ENCODE data around the gene SCN5A.

Gene SCN5A

DNA sequence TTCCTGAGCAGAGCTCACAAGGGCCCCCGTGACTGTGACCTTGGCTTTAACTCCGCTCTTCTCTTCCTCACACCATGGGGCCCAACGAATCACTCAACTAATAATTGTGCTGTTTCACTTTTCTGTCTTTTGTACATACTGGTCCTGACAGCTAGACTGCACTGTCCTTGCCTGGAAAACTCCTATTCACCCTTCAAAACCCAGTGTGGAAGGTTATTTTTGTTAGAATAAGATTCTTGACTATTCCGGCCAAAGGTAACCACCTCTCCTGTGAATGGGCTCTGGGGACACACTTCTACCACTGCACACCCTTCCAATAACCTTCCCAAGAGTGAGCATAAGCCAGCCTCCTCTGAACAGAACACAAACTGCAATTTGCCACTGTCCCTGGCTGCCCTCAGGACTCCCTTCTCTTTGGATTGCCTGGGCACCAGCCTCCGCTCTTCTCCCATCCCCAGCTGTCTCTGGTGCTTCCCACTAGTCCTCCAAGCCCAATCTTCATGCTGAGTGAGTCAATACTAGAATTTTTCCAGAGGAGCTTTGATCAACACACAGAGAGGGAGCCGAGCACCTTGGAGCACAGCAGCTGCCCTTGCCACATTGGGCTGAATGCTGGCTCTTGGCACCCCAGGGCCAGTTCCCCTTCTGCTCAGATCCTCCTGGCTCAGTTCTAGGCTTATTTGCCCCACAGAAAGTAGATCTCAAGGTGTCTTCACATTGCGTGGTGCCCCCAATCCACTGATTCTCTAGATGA lies 2.1 kb downstream of the SCN5A start:
- DNase-seq: no peak

DNA sequence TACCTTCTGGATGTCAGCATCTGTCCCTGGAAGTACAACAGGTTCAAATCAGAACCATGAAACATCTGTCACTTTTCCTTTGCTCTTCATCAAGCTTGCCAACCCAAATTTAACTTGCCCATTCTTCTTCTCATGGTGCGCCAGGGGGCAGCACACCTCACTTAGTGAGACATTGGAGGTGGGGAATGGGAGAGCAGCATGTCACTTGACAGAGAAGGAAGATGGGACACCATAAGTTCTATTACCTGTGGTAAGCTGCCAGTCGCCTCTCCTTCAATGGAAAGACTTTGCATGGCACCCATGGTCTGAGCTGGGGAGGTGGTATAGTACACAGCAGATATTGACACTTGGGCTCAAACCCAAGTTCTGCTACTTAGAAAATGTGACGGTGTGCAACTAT lies 2.9 kb downstream of the SCN5A start:
- DNase-seq: no peak

DNA sequence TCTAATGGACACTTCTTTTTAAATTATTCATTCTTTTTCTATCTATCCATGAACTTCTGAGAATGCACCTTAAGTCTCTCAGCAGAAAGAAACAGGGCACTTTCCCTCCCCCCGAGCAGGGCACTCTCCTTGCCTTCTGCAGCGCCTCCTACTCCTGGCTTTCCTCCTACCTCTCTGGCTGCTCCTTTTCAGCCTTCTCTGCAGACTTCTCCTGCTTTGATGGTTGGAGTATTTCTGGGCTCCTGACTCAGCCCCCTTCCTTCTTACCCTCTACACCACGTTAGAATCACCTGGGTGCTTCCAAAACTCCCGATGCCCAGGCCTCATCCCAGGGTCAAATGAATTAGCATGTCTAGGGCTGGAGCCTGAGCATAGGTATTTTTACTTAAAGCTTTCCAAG lies 3.4 kb downstream of the SCN5A start:
- DNase-seq: no peak

DNA sequence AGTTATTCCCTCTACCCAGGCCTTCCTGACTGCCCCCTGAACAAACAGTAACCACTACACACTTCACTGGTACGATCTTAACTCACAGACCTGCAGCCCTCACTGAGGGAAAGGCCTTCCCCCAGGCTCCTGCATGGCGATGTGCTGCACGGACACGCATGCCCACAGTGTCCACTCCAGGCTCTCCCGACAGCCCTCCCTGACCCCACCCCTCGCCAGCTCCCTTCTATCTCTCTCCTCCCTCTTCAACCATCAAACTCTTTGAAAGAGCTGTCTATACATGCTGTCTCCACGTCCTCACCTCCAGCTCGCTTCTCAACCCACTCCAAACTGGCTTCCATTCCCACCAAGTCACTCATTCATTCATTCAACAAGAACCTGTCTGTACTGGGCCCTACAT lies 3.9 kb downstream of the SCN5A start:
- no peak for DNase-seq

DNA sequence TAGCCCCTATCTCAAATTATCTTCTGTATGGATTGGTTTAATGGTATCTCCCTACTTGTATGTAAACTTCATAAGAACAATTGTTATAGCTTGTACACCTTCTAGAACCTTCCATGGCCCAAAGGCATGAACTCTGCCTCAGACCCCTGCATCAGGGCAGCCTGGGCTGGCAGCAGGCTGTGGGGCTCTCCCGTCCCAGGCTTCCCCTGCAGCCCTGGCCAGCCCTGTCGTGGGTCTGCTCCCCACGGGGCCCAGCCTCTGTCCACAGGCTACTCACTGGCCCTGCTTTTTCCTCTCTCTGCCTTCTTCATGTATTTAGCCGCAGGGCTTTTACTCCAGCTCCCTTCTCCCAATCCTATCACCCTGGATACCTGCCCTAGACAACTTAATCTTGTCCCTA lies 4.4 kb downstream of the SCN5A start:
- peak; percentile 3 for DNase-seq

DNA sequence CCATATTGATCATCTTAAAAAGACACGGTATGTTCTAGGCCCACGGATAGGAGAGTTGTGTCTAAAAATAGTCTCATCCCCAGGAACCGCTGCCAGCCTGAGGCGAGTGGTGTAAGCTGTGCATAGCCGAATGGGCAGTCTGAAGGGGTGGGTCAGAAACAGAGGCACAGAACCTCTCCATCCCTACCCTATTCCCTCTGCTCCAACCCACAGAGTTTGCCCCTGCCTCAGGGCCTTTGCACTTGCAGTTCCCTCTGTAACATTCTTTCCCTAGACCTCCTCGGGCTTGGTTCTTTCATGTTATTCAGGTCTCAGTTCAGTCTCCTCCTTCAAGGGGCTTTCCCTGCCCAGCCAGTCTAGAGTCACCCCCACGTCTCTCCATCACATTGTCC lies 4.8 kb downstream of the SCN5A start:
- no peak for DNase-seq

DNA sequence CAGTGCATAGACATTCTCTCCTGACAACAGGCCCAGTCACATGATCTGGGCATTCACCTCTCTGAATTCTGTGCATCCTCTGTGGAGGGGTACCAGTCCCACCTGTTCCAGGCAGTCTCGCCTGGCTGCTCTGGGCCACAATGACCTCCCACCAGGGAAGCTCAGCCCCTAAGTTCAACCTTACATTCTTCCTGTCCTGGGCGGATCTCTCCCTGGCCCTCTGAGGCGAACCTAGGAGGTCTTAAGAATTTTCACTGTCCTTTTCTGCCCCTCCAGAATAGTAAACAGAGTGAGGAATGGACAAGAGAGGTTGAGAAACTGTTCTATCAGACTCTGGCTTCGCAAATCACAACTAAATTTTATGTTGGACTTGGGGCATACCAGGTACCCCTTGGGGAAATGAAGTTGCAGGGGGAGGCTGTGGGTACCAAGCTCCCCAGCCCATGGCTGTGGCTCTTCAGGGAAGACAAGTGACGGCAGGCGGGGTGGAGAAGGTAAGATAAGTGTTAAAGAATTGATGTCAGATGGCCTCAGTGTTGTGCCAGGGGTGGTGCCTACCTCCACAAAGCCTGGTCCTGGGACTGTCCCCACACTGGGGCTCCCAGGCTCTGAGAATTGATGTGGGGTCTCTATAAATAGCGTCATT lies 5.3 kb downstream of the SCN5A start:
- no peak for DNase-seq

DNA sequence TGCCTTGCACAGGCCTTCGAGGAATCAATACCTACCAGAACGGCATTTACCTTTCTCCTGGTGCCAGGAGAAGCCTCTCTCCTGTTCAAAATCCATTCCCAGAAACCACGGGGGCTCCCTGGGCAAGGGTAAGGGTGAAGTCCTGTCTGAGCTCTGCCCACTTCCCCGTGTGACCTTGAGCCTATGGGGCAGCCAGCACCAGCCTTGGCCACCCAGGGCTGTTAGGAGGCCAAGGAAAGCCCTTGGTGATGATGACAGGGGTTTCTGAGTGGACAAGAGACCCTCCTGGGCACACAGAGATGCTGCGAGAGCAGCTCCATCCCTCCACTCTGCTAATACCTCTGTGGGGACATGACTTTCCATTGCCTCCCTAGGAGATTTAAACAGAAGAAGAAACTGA lies 5.9 kb downstream of the SCN5A start:
- no peak for DNase-seq

DNA sequence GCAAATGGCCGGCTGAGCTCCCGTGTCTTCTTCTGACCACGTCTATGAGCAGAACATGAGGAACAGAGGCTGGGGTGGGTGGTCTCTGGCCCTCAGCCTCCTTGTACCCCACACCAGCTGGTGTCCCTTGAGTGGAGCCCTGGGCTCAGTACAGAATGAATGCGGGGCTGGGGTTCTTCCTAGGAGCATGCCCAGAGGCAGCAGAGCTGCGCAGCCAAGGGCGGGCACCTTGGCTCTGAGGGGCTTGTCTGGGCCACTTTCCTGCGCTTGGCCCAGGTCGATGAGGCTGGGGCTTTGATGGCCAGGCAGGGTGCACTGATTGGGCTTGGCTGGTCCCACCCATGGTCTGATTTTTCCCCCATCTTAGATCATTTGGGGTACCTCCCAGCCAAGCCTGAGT lies 6.4 kb downstream of the SCN5A start:
- no peak for DNase-seq

DNA sequence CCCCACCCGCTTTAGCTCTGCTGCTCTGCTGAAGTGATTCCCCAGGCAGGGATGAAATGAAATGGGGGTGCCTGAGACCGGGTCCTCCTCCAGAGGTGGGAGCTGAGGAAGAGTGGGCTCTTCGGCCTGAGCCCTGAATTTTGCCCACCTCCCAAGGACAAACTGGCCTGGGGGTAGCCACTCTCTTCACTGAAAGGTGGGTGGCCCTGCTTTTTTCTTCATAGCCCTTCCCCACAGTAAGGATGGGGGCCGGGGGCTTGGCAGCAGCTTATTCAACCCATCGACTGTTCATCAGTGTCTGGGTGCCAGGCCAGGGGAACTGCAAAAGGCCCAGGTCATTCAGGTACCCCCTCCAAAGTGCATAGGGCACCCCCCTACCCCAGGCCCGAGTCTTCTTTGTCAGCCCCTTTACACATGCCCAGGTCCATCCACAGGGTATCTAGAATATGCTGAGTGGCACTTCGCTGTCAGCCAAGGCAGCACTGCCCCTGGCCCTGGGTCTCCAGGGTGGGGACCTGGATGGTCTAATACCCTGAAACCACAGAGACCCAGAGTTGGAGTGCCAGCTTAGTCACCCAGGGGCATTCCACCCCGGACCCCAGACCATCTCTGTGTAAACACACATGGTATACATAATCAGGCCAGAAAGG lies 7.9 kb downstream of the SCN5A start:
- DNase-seq: no peak

DNA sequence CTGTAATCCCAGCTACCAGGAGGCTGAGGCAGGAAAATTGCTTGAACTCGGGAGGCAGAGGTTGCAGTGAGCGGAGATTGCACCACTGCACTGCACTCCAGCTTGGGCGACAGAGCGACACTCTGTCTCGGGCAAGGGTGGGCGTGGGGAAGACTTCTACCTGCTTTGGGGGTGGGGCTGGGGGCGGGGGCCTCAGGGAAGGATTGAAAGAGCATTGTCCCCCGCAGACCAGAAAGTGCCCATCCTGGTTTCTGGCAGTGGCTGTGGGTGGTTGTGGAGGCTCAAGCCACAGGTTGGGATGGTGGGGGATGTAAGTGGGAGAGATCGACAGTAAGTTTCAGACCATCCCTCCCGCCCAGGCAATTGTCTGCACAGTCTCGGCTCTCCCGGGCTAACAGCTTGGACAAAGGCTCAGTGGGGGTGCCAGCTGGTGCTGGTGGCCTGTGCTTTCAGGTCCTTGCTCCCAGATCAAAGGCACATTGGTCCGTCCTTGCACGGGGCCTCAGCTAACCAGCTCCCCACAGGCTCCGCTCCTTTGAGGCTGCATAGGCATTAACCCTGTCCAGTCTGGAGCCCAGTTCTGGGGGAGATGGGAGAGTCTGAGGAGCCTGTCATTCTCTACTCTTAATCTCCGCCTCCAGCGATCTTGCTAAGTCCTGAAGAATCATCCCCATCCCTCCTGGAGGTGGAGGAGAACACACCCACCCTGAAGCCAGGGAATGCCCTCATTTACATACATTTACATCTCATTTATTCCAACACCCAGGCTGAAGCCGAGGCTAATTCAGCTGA lies 8.6 kb downstream of the SCN5A start:
- DNase-seq: no peak

DNA sequence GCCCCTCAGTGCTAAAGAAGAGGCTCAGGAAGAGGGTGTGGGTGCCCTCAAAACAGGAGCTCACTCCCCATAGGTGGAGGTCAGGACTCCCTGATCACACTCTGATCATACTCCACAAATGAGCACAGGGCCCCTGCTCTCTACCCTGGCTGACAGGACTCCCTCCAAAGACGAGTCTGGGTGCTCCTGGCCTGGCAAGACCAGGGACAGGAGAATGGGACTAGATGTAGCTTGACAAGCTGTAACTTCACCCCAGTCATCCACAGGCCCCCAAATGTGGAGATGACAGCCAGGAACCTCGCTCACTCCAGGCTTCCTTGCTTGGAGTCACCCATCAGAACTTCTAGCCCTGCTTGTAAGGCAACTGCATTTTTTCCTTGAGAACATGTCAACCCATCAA lies 11.1 kb downstream of the SCN5A start:
- DNase-seq: no peak

DNA sequence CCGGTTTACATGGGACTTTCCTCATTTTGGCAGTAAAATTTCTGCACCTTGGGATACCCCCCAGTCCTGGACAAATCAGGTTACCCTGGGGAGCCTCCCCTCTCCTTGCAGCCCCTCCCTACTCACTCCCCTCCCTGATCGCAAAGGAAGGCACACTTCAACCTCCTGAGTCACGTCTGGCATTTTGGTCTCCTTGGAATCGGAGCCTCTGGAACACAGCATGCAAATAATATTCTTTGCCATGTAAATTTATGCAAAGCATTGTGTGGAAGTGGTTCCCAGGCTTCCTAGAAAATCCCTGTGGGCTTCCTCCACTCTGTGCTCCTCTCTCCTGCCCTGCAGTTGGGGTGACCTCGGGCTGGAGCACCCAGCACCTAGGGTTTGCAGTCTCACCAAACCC lies 11.6 kb downstream of the SCN5A start:
- DNase-seq: no peak

DNA sequence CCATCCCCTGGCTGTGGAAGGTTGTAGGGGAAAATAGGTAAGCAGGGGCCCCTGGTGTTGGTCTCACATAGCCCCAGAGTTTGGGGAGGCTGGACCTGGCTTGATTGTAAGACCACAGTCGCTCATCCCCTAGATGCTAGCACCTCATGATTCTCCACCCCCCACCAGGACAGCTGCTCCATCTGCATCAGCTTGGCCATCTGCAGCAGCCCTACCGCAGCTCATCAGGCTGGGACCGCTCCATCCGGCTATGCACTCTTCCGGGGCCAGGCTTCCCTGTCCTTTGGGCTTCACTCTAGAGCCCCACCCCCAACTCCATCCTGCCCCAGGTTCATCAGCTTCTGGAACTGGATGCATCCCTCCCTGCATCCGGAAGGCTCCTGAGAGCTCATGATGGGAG lies 12.6 kb downstream of the SCN5A start:
- DNase-seq: no peak

DNA sequence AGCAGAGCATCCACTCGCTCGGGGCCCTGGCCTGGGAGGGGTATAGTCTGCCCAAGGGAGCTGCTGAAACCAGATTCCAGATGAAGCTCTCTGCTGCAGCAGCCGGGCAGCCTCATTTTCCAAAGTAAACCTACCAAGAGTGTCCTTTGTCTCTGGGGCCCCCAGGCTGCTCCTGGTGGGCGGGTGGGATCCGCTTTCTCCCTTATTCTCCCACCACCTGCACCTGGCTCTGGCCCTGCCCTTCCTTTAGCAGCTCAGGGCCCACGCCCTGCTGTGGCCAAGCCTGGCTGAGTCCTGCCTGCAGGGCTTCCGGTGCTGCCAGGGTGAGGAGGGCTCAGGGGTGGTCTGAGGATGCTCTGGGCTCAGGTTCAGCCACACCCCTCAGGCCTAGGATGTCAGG lies 13.0 kb downstream of the SCN5A start:
- no peak for DNase-seq

DNA sequence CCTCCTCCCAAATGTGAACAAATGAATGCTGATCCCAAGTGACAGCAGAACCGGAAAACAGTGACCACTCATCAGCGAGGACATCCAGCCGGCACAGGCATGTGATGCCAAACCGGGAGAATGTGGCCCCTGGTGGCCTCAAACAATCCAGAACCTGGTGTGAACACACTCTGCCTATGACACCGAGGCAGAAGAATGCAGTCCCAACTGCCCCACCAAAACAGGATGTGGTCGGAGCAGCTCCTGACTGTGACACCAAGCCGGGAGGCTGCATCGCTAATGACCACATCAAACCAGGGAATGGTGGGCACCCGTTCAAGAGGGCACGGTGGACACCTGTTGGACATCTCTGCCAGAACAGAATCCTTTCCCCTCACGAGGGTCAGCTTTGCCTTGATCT lies 15.4 kb downstream of the SCN5A start:
- no peak for DNase-seq

DNA sequence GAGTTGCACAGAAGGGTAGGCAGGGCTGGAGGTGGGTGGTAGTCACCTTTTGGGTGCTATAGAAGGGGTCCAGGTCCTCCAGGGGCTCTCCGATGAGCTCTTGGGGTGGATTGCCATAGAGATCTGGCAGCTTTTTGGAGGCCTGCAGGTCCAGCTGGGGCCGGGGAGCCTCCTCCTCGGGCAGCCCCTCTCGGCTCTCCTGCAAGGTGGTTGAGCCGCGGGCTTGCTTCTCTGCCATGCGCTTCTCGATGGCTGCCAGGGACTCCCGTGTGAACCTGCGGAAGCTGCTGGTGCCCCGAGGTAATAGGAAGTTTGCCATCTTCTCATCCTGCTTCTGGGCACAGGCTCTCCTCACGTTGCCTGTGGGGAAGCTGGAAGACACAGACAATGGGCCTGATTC lies 16.5 kb downstream of the SCN5A start:
- DNase-seq: no peak

DNA sequence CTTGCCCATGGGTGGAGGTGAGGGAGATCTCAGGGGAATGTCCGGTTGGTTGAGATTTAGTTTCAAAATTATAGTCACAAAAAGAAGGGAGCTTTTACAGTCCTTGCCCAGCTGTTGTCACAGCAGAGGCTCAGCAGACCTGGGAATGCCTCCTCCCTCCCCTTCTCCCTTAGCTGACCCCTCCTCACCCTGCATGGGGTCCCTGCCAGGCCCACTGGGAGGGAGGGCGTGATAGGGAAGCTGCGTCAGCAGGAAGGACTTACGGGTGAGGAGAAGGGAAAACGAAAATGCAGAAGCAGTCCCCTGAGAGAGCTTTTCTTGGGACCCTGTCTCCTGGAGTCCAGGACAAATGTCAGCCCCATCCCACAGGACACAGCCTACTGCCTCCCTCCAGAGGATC lies 18.9 kb downstream of the SCN5A start:
- no peak for DNase-seq

DNA sequence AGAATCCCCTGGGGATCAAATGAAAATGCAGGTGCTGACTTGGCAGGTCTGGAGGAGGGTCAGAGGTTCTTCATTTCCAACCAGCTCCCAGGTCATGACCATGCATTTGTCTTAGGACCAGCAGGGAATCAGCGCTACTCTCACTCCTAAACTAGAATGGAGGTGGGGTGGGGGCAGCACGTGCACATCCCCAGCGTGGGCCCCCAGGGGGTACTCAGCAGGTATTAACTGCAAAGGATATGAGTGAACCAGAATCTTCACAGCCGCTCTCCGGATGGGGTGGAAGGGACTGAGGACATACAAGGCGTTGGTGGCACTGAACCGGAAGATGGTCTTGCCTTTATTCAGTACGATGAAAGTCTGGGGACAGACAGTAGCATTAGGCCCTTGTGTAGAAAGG lies 19.4 kb downstream of the SCN5A start:
- DNase-seq: no peak

DNA sequence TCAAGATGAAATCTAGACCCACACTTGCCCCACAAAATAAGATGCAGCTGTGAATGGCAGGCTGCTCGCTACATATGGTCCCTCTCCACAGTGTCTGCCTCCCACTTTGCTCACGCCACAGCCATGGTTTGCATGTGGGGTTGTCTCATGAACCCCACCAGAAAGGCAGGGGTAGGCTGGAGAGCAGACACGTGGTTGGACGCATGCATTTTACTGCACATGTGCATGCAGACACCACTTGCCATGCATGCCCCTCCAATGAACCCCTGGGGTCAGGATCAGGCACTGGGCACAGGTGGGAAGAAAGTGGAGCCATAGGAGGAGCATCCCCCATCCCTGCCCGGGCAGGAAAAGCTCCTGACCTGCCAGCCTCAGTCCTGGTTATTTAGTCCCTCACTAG lies 20.7 kb downstream of the SCN5A start:
- DNase-seq: no peak

DNA sequence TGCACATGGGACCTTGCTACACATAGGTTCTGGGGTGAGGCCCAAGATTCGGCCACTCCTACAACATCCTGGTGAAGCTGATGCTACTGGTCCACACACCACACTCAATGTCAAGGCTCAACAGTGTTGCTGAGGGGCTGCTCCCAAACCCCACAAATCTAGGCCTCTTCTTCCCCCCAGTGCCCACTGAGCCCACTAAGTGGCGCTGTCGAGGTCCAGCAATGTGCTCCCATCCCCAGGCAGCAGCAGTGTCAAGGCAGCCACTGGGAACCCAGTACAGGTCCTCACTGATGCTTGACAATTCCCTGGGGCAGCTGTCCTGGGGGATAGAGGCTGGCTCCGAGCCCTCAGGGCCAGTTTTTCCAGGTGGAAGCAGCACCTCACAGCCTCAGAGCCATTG lies 21.5 kb downstream of the SCN5A start:
- no peak for DNase-seq

DNA sequence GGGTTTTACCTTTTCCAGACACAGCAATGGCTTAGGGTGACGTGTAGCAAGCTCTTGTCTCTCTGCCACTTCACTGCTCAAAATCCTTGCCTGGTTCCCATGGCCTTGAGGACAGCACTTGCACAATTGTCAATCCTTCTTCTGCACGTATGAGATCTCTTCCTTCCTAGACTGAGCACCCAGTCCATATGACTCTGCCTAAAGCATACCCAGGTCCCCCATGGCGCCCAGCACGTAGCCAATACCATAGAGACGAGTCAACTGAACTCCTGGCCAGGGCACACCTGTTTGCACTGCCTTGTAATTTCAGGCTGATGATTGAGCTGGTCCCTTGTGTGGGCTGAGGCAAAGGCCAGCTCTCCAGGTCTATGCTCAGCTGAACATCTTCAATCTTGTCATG lies 23.3 kb downstream of the SCN5A start:
- DNase-seq: no peak

DNA sequence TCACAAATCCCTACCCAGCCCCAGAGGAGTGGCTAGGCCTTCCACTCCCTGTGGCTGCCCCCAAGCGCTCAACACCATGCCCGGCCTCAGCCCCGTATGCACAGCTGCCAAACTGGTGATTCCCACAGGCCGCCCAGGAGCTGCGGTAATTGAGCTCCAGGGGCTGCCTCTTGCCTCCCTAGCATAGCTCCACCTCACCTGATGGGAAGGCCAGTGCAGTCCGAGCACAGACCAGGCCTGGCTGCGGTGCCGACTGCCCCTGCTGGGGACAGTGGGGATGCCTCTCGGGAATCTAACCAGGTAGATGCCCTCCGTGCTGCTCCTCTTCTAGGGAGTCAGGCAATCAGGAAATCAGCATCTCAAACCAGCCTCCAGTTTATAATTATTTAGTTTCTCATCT lies 25.9 kb downstream of the SCN5A start:
- DNase-seq: no peak

DNA sequence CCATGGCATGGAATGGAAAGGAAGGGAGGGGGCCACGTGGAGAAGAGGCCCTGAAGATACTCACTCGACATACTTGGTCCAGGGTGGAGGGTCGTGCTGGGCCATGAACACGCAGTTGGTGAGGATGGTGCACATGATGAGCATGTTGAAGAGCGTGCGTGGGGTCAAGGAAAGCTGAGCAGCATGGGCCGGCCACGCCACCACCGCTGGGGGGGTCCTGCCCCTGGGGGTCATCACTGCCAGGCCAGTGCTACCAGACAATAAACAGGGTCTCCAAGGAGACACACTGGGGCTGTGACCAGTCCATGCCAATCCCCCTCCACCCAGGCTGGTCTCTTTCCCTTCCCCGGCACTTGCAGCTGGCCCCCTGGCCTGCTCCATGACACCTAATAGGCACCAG lies 27.2 kb downstream of the SCN5A start:
- no peak for DNase-seq
